ENCODE measurements around the gene RMDN3.

The RMDN3 gene

GRCh38 chr15:40743485-40743901 is 11.6 kb downstream of the RMDN3 start:
- Histone ChIP-seq H3K36me3 (ENCODE audit: insufficient read depth) (no peaks in the 10 kb centered on the region), H3K27me3 (ENCODE audit: insufficient read depth, low read depth) (no peaks in the 10 kb centered on the region), H2AFZ (ENCODE audit: low read depth) (no peak overlapping the region), H3K4me2 (peak overlapping the region; percentile 90), H3K4me1 (ENCODE audit: low read depth, poor library complexity, severe bottlenecking) (peaks cover 100% of the 10 kb centered on the region), H4K20me1 (ENCODE audit: insufficient read depth) (no peaks in the 10 kb centered on the region), H3K9ac (peak overlapping the region; percentile 77; the same call in 1 of the 2 replicates), H3K79me2 (ENCODE audit: insufficient read depth, low read depth) (no peaks in the 10 kb centered on the region; the same call in 1 of the 2 replicates), H3K27ac (peak overlapping the region; percentile 98), H3K4me3 (IDR thresholded peaks at IDR 0.05; ENCODE audit: insufficient read depth, low read depth, low read length) (no peak overlapping the region)
- TF ChIP-seq CTCF (conservative IDR thresholded peaks at IDR 0.05; ENCODE audit: low read depth, low read length): no peak

- Histone ChIP-seq H3K4me2 (no peak overlapping the region), H2AFZ (ENCODE audit: low read depth) (no peak overlapping the region), H3K27ac (no peak overlapping the region; the same call in 1 of the 2 replicates), H3K9ac (no peak overlapping the region), H3K4me3 (IDR thresholded peaks at IDR 0.05; ENCODE audit: insufficient read depth, low read depth, low read length) (no peak overlapping the region), H3K27me3 (ENCODE audit: insufficient read depth, low read depth) (no peaks in the 10 kb centered on the region), H3K79me2 (ENCODE audit: insufficient read depth, low read depth) (no peaks in the 10 kb centered on the region), H3K36me3 (ENCODE audit: insufficient read depth) (peaks cover 8% of the 10 kb centered on the region; the same call in 1 of the 2 replicates), H3K4me1 (ENCODE audit: low read depth, poor library complexity, severe bottlenecking) (peaks cover 100% of the 10 kb centered on the region), H4K20me1 (ENCODE audit: insufficient read depth) (no peaks in the 10 kb centered on the region)
- TF ChIP-seq CTCF (conservative IDR thresholded peaks at IDR 0.05; ENCODE audit: low read depth, low read length): no peak
These were observed 15.2 kb downstream of the RMDN3 start for GRCh38 chr15:40739854-40740253.

- H3K27ac ChIP-seq: no peak overlapping the region; the same call in 1 of the 2 replicates
- TF ChIP-seq CTCF (conservative IDR thresholded peaks at IDR 0.05; ENCODE audit: low read depth, low read length): no peak
- H3K9ac ChIP-seq: no peak overlapping the region
- no peaks in the 10 kb centered on the region for H4K20me1 ChIP-seq (ENCODE audit: insufficient read depth)
- peaks cover 9% of the 10 kb centered on the region; the same call in 1 of the 2 replicates for H3K36me3 ChIP-seq (ENCODE audit: insufficient read depth)
- H3K4me3 ChIP-seq (IDR thresholded peaks at IDR 0.05; ENCODE audit: insufficient read depth, low read depth, low read length): no peak overlapping the region
- H3K4me2 ChIP-seq: no peak overlapping the region; the same call in 1 of the 2 replicates
- H3K4me1 ChIP-seq (ENCODE audit: low read depth, poor library complexity, severe bottlenecking): peaks cover 100% of the 10 kb centered on the region
- H3K79me2 ChIP-seq (ENCODE audit: insufficient read depth, low read depth): no peaks in the 10 kb centered on the region; the same call in 1 of the 2 replicates
- H2AFZ ChIP-seq (ENCODE audit: low read depth): no peak overlapping the region
- no peaks in the 10 kb centered on the region for H3K27me3 ChIP-seq (ENCODE audit: insufficient read depth, low read depth)
These were observed 16.0 kb downstream of the RMDN3 start for GRCh38 chr15:40739047-40739446.

DNA sequence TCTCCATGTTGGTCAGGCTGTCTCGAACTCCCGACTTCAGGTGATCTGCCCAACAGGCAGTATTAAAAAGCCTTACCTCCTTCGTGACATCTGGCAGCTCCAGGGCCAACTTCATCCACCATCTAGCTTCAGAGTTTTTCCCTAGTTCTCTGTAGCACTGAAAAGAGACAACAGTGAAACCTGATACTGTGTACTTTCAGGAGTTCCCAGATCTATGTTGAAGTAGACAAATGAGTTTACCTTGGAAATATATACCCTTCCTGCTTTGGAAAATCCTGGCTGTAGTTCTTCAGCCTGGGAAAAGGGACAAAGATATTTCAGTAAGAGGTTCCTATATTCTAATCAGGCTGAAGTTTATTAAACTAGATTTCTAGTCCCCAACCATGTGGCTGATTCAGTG is 18.0 kb downstream of the RMDN3 start:
- peak overlapping the region; percentile 28; the same call in 1 of the 2 replicates for H3K27ac ChIP-seq
- TF ChIP-seq CTCF (conservative IDR thresholded peaks at IDR 0.05; ENCODE audit: low read depth, low read length): no peak
- H3K27me3 ChIP-seq (ENCODE audit: insufficient read depth, low read depth): no peaks in the 10 kb centered on the region
- no peak overlapping the region for H3K9ac ChIP-seq
- H2AFZ ChIP-seq (ENCODE audit: low read depth): no peak overlapping the region
- H3K36me3 ChIP-seq (ENCODE audit: insufficient read depth): peaks cover 9% of the 10 kb centered on the region; the same call in 1 of the 2 replicates
- no peaks in the 10 kb centered on the region; the same call in 1 of the 2 replicates for H3K79me2 ChIP-seq (ENCODE audit: insufficient read depth, low read depth)
- no peak overlapping the region for H3K4me3 ChIP-seq (IDR thresholded peaks at IDR 0.05; ENCODE audit: insufficient read depth, low read depth, low read length)
- peaks cover 99% of the 10 kb centered on the region for H3K4me1 ChIP-seq (ENCODE audit: low read depth, poor library complexity, severe bottlenecking)
- H4K20me1 ChIP-seq (ENCODE audit: insufficient read depth): no peaks in the 10 kb centered on the region
- H3K4me2 ChIP-seq: peak overlapping the region; percentile 5; the same call in 1 of the 2 replicates
